ENCODE measurements around the gene DYNC2H1. TPM values are rescaled to one million over a fixed set of nuclear protein-coding genes. Genes with fewer than 3 reads are reported as not detected.

Gene DYNC2H1
- total and polyA plus RNA-seq, 10 donors = 3.1 to 18.3 (median 10.6) TPM

- no peaks in the 10 kb centered on the region for H3K9me3 ChIP-seq
- H3K4me1 ChIP-seq = no peaks in the 10 kb centered on the region
- peaks cover 0 to 4% (median 0%) of the 10 kb centered on the region in 6 donors for H3K36me3 ChIP-seq
- no peak for DNase-seq
- H3K27ac ChIP-seq = no peak overlapping the region
- intact Hi-C loops (cut with DNase I; ENCODE audit: low total_unique reads) = no loop called here
- TF ChIP-seq POLR2A (IDR thresholded peaks at IDR 0.05) (no peak), POLR2AphosphoS5 (IDR thresholded peaks at IDR 0.05) (no peak), CTCF (IDR thresholded peaks at IDR 0.05 in 8 of 11, conservative IDR thresholded peaks at IDR 0.05 in 3 of 11) (no peak)
- H3K27me3 ChIP-seq (replicated peaks in 1 of 7) = no peaks in the 10 kb centered on the region
- no peak overlapping the region for H3K4me3 ChIP-seq
- WGBS, 5 donors = 88 to 95% (median 92%) methylated on average over 3 of the region's 3 CpGs
Observed at GRCh38 chr11:103315248-103315647, 206.0 kb downstream of the DYNC2H1 start.

- Histone ChIP-seq H3K9me3 (no peaks in the 10 kb centered on the region), H3K4me3 (no peak overlapping the region), H3K4me1 (no peaks in the 10 kb centered on the region), H3K27ac (peak overlapping the region in 4 of 8 donors; percentile 7 to 49 (median 22)), H3K36me3 (peaks cover 0 to under 1% (median 0%) of the 10 kb centered on the region in 6 donors), H3K27me3 (replicated peaks in 1 of 7) (no peaks in the 10 kb centered on the region)
- WGBS, 5 donors = 57 to 84% (median 67%) methylated on average over 3 of the region's 3 CpGs
- TF ChIP-seq POLR2AphosphoS5 (IDR thresholded peaks at IDR 0.05) (no peak), CTCF (IDR thresholded peaks at IDR 0.05 in 8 of 11, conservative IDR thresholded peaks at IDR 0.05 in 3 of 11) (no peak), POLR2A (IDR thresholded peaks at IDR 0.05) (no peak)
- intact Hi-C loops (cut with DNase I; ENCODE audit: low total_unique reads) = no loop called here
- DNase-seq = no peak
Observed at GRCh38 chr11:103317118-103317517, 207.9 kb downstream of the DYNC2H1 start.

- H3K4me3 ChIP-seq = no peak overlapping the region
- H3K27ac ChIP-seq = peak overlapping the region in 1 of 8 donors; percentile 1
- H3K4me1 ChIP-seq = peaks cover 0 to 16% (median 6%) of the 10 kb centered on the region in 6 donors
- H3K9me3 ChIP-seq = no peaks in the 10 kb centered on the region
- 35 to 73% (median 43%) methylated on average over 6 of the region's 6 CpGs for WGBS, 5 donors
- no peak for TF ChIP-seq CTCF (IDR thresholded peaks at IDR 0.05 in 8 of 11, conservative IDR thresholded peaks at IDR 0.05 in 3 of 11)
- TF ChIP-seq POLR2AphosphoS5 (IDR thresholded peaks at IDR 0.05) = no peak
- intact Hi-C loops (cut with DNase I; ENCODE audit: low total_unique reads) = no loop called here
- no peak for DNase-seq
- H3K27me3 ChIP-seq (replicated peaks in 1 of 7) = no peaks in the 10 kb centered on the region
- no peaks in the 10 kb centered on the region for H3K36me3 ChIP-seq
Observed at GRCh38 chr11:103322821-103323220, 213.6 kb downstream of the DYNC2H1 start.

GRCh38 chr11:103325686-103326069, 216.5 kb downstream of the DYNC2H1 start:
- Histone ChIP-seq H3K36me3 (no peaks in the 10 kb centered on the region), H3K4me1 (peaks cover 0 to 16% (median 6%) of the 10 kb centered on the region in 6 donors), H3K27ac (peak overlapping the region in 1 of 8 donors; percentile 34), H3K4me3 (no peak overlapping the region), H3K9me3 (no peaks in the 10 kb centered on the region), H3K27me3 (replicated peaks in 1 of 7) (no peaks in the 10 kb centered on the region)
- TF ChIP-seq POLR2A (IDR thresholded peaks at IDR 0.05) = no peak
- TF ChIP-seq CTCF (IDR thresholded peaks at IDR 0.05 in 8 of 11, conservative IDR thresholded peaks at IDR 0.05 in 3 of 11) = no peak
- TF ChIP-seq POLR2AphosphoS5 (IDR thresholded peaks at IDR 0.05) = no peak
- intact Hi-C loops (cut with DNase I; ENCODE audit: low total_unique reads) = no loop called here
- no peak for DNase-seq
- WGBS, 5 donors = 54 to 60% (median 60%) methylated on average over 7 of the region's 7 CpGs

Measured in spleen (tissue), 11 donors.